HUDEP-2 (cell line): ENCODE data around the gene LRP8.
A peak's percentile ranks its signal among the peaks of the same experiment; 100 is the strongest.
"Not testable (repeated sequence)": the region's sequence is repeated elsewhere in the genome, so short reads cannot be mapped to it uniquely, and the experiment has no call there.

Experiments used
- DNase-seq, 76 experiments: peaks; one replicate each; lab custom pipeline; 2025; ENCODE audit not compliant: unreplicated experiment in 76 of 76; lab: John Stamatoyannopoulos, UW

LRP8 gene

GRCh38 chr1:53285969-53286760, 41.7 kb downstream of the LRP8 start:
- DNase-seq: no peak

GRCh38 chr1:53285546-53285945, 42.3 kb downstream of the LRP8 start:
- no peak for DNase-seq

- DNase-seq: no peak
Observed at GRCh38 chr1:53284224-53285020, 43.4 kb downstream of the LRP8 start.

- DNase-seq: not testable (repeated sequence)
Observed at GRCh38 chr1:53283156-53283555, 44.7 kb downstream of the LRP8 start.

- DNase-seq: no peak
Observed at GRCh38 chr1:53281133-53281532, 46.7 kb downstream of the LRP8 start.

GRCh38 chr1:53280496-53280895, 47.4 kb downstream of the LRP8 start:
- DNase-seq: no peak

GRCh38 chr1:53279296-53280200, 48.3 kb downstream of the LRP8 start:
- no peak for DNase-seq

GRCh38 chr1:53278298-53278725, 49.6 kb downstream of the LRP8 start:
- peak in 45 of 76 experiments; percentile 1 to 56 (median 20) for DNase-seq

- no peak for DNase-seq
Observed at GRCh38 chr1:53277326-53277725, 50.5 kb downstream of the LRP8 start.

GRCh38 chr1:53276902-53277281, 51.0 kb downstream of the LRP8 start:
- DNase-seq: no peak

GRCh38 chr1:53276153-53276901, 51.5 kb downstream of the LRP8 start:
- no peak for DNase-seq

- DNase-seq: no peak
Observed at GRCh38 chr1:53275566-53275965, 52.3 kb downstream of the LRP8 start.

GRCh38 chr1:53274541-53275185, 53.2 kb downstream of the LRP8 start:
- DNase-seq: no peak

- no peak for DNase-seq
Observed at GRCh38 chr1:53274026-53274425, 53.8 kb downstream of the LRP8 start.

GRCh38 chr1:53273526-53273925, 54.3 kb downstream of the LRP8 start:
- no peak for DNase-seq

GRCh38 chr1:53272349-53272748, 55.5 kb downstream of the LRP8 start:
- no peak for DNase-seq

GRCh38 chr1:53271446-53272090, 56.3 kb downstream of the LRP8 start:
- no peak for DNase-seq

GRCh38 chr1:53270873-53271272, 57.0 kb downstream of the LRP8 start:
- no peak for DNase-seq

GRCh38 chr1:53270107-53270506, 57.8 kb downstream of the LRP8 start:
- DNase-seq: no peak
